Measurements from ENCODE around the gene PTGDR2. TPM values are rescaled to one million over a fixed set of nuclear protein-coding genes. Genes with fewer than 3 reads are reported as not detected.

The PTGDR2 gene
- total RNA-seq, 1 experiment from 2014 or later: not detected

DNA sequence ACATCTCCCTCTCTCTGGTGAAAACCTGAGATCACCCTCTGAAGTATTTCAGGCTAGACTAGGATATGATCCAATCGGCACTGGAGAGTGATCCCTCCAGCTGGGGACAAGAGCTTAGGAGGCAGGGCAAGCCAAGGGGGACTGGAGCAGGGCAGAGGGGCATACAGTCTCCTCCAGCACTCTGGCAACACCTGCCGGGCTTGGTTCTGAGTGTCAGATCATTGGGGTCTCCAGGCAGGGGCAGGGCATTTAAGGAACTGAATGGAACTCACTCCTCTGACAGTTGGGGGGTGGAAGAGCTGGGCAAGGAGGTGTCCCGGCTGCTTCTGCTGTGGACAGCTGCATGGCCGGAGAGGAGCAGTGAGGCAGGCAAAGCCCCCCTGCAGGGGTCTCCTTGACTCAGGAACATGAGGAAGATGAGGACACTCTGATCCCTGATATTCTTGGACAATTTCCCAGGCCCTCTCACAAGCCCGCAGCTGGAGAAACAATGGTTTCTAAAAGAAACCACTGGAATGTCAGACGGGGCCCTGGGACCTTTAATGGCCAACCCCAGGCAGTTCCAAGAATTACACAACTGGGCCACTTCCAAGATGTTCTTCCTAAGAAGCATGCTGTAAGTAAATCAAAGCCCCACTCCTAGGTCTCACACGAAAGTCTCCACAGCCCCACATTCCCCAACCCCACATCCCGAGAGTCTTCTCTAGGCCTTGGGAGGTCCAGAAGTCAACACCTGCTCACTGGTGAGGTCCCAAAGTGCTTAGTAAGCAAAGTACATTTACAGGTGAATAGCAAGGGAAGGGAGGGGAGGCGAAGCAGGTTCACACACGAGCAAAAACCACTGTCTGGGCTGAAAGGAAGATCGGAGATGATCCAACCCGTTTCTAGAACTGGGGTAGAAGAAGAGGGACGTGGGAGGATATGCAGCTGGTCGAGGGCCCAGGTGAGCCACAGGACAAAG, 15.0 kb downstream of the PTGDR2 start:
- Histone ChIP-seq H3K9me3 (ENCODE audit: low read length) (no peaks in the 10 kb centered on the region), H4K20me1 (ENCODE audit: low read length) (peaks cover 15% of the 10 kb centered on the region), H3K4me1 (ENCODE audit: insufficient read depth, low read length) (peaks cover 35% of the 10 kb centered on the region), H3K27me3 (ENCODE audit: low read length) (no peaks in the 10 kb centered on the region), H3K9me2 (replicated peaks; ENCODE audit: low read length) (no peaks in the 10 kb centered on the region), H3K4me3 (ENCODE audit: low read length) (no peak overlapping the region), H3K4me2 (ENCODE audit: low read length) (no peak overlapping the region), H3K27ac (ENCODE audit: low read length) (no peak overlapping the region), H2AFZ (ENCODE audit: low read length) (no peak overlapping the region), H3K79me2 (ENCODE audit: low read length) (peaks cover 39% of the 10 kb centered on the region), H3F3A (ENCODE audit: low read length, unreplicated experiment) (no peaks in the 10 kb centered on the region), H3K9ac (ENCODE audit: low read length) (no peak overlapping the region), H3K36me3 (ENCODE audit: low read depth, low read length) (no peaks in the 10 kb centered on the region)
- POLR2A ChIA-PET (ENCODE audit: unreplicated experiment): interaction anchor here (0.6 kb wide), 1 partner anchor 1055 kb away, joined by 12 read pairs; no protein-coding TSS in a partner anchor
- peak; percentile 21 for DNase-seq
- TF ChIP-seq EZH2phosphoT487 (IDR thresholded peaks at IDR 0.05; ENCODE audit: borderline replicate concordance, low read length) (no peak), CTCF (conservative IDR thresholded peaks at IDR 0.05; ENCODE audit: low read depth, low read length) (no peak), EZH2 (IDR thresholded peaks at IDR 0.05; ENCODE audit: low read length, unreplicated experiment) (no peak)
- no TSS peak for BruUV-seq (replicated peaks)
- CTCF ChIA-PET: no interaction called here
- ATAC-seq: no peak
- intact Hi-C loops (cut with micrococcal nuclease): no loop called here

DNA sequence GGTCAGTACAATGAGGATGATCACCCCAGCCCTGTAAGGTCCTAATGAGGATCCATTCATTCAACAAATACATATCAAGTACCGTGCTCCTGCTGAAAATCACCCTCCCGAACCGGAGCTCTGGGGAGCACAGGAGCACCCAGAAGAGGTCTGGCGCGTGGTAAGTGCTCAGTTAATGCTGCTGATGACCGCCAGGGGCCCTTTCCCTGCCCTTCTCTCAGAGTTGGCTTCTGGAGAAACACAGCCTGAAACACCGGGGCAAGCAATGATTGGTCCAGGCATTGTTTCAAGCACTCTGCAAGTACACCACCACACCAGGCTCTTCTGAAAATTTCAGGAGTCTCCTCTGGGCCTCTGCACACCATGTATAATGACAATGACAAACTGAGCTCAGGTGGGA, 17.6 kb downstream of the PTGDR2 start:
- CTCF ChIA-PET: interaction anchor here (0.7 kb wide), 1 partner anchor 321 kb away, joined by 3 read pairs; no protein-coding TSS in a partner anchor
- BruUV-seq (replicated peaks): no TSS peak
- H3K9me2 ChIP-seq (replicated peaks; ENCODE audit: low read length): no peaks in the 10 kb centered on the region
- no peak overlapping the region for H3K27ac ChIP-seq (ENCODE audit: low read length)
- no peak overlapping the region for H3K9ac ChIP-seq (ENCODE audit: low read length)
- H3F3A ChIP-seq (ENCODE audit: low read length, unreplicated experiment): no peaks in the 10 kb centered on the region
- no peaks in the 10 kb centered on the region; the same call in 1 of the 2 replicates for H4K20me1 ChIP-seq (ENCODE audit: low read length)
- no peaks in the 10 kb centered on the region for H3K36me3 ChIP-seq (ENCODE audit: low read depth, low read length)
- TF ChIP-seq EZH2phosphoT487 (IDR thresholded peaks at IDR 0.05; ENCODE audit: borderline replicate concordance, low read length) (no peak), CTCF (conservative IDR thresholded peaks at IDR 0.05; ENCODE audit: low read depth, low read length) (no peak), EZH2 (IDR thresholded peaks at IDR 0.05; ENCODE audit: low read length, unreplicated experiment) (no peak)
- POLR2A ChIA-PET (ENCODE audit: unreplicated experiment): no interaction called here
- H3K79me2 ChIP-seq (ENCODE audit: low read length): peaks cover 13% of the 10 kb centered on the region
- H2AFZ ChIP-seq (ENCODE audit: low read length): no peak overlapping the region
- no peak overlapping the region for H3K4me2 ChIP-seq (ENCODE audit: low read length)
- intact Hi-C loops (cut with micrococcal nuclease): no loop called here
- H3K9me3 ChIP-seq (ENCODE audit: low read length): no peaks in the 10 kb centered on the region
- no peak overlapping the region for H3K4me3 ChIP-seq (ENCODE audit: low read length)
- no peaks in the 10 kb centered on the region for H3K27me3 ChIP-seq (ENCODE audit: low read length)
- ATAC-seq (no peak), DNase-seq (no peak)
- peaks cover 28% of the 10 kb centered on the region for H3K4me1 ChIP-seq (ENCODE audit: insufficient read depth, low read length)
